Measurements from ENCODE around the gene IL32.
A peak's percentile ranks its signal among the peaks of the same experiment; 100 is the strongest.

Gene IL32

GRCh38 chr16:3065069-3065741, at the start of gene IL32:
IL32 (plus strand) TSS chr16:3065640; CDS start chr16:3065812, 172 bp downstream.
- DNase-seq (ENCODE audit: low read depth) = peak; percentile 71

GRCh38 chr16:3015865-3016521, 49.4 kb upstream of the IL32 start:
- no peak for DNase-seq (ENCODE audit: low read depth)

- DNase-seq (ENCODE audit: low read depth) = no peak
Measured at GRCh38 chr16:3017344-3017743, 48.1 kb upstream of the IL32 start.

GRCh38 chr16:3017794-3018506, 47.5 kb upstream of the IL32 start, which contains the start of gene CLDN6:
CLDN6 (minus strand) TSS chr16:3018183; CDS start chr16:3016021, 2,162 bp downstream.
- no peak for DNase-seq (ENCODE audit: low read depth)

GRCh38 chr16:3019594-3020246, 45.7 kb upstream of the IL32 start:
- no peak for DNase-seq (ENCODE audit: low read depth)

- DNase-seq (ENCODE audit: low read depth) = peak; percentile 49
Measured at GRCh38 chr16:3020247-3020603, 45.2 kb upstream of the IL32 start, which contains the start of gene TNFRSF12A. TNFRSF12A (plus strand) TSS chr16:3020368; CDS start chr16:3020398, 30 bp downstream.

GRCh38 chr16:3020604-3021448, 44.6 kb upstream of the IL32 start:
- DNase-seq (ENCODE audit: low read depth) = peak; percentile 33

GRCh38 chr16:3021449-3022207, 43.8 kb upstream of the IL32 start:
- peak; percentile 80 for DNase-seq (ENCODE audit: low read depth)

GRCh38 chr16:3022208-3022683, 43.2 kb upstream of the IL32 start:
- DNase-seq (ENCODE audit: low read depth) = peak; percentile 84

GRCh38 chr16:3022684-3023414, 42.6 kb upstream of the IL32 start:
- no peak for DNase-seq (ENCODE audit: low read depth)

GRCh38 chr16:3023415-3023668, 42.1 kb upstream of the IL32 start:
- no peak for DNase-seq (ENCODE audit: low read depth)

- peak; percentile 92 for DNase-seq (ENCODE audit: low read depth)
Measured at GRCh38 chr16:3023669-3024478, 41.6 kb upstream of the IL32 start, which contains the start of the genes HCFC1R1 and THOC6. HCFC1R1 (minus strand) TSS chr16:3023942; CDS start chr16:3023941, 1 bp downstream. THOC6 (plus strand) TSS chr16:3024035; CDS start chr16:3024327, 292 bp downstream.

GRCh38 chr16:3025032-3026002, 40.1 kb upstream of the IL32 start:
- no peak for DNase-seq (ENCODE audit: low read depth)

- no peak for DNase-seq (ENCODE audit: low read depth)
Measured at GRCh38 chr16:3026003-3026378, 39.4 kb upstream of the IL32 start.

- DNase-seq (ENCODE audit: low read depth) = no peak
Measured at GRCh38 chr16:3026609-3027488, 38.6 kb upstream of the IL32 start.

- DNase-seq (ENCODE audit: low read depth) = no peak
Measured at GRCh38 chr16:3027489-3027795, 38.0 kb upstream of the IL32 start.

All from activated T-cell treated with anti-CD3 and anti-CD28 coated beads for 24 hours (primary cell).